OCI-LY1 (cell line): ENCODE data around the gene P2RY10.
"Not testable (repeated sequence)": the region's sequence is repeated elsewhere in the genome, so short reads cannot be mapped to it uniquely, and the experiment has no call there.

ENCODE experiments used
- H2AFZ ChIP-seq: fragments of 200-600 bp; sonication (generic), shearing (Covaris generic); 2 replicates; pipeline ENCODE4 v1.6.0; 2014; ENCODE audit warnings: antibody characterized with exemption, mild to moderate bottlenecking, low read length
- H3F3A ChIP-seq: fragments of 200-600 bp; sonication (generic), shearing (Covaris generic); 2 replicates; pipeline ENCODE4 v1.6.0; 2014; ENCODE audit warnings: mild to moderate bottlenecking, antibody characterized with exemption, low read length, moderate library complexity; ENCODE audit not compliant: insufficient read depth
- H3K27ac ChIP-seq: fragments of 200-600 bp; sonication (generic); 2 replicates; pipeline ENCODE4 v1.5.1; 2014; ENCODE audit warnings: low read length, mixed run types, mild to moderate bottlenecking, low read depth; ENCODE audit not compliant: poor library complexity, severe bottlenecking
- H3K27me3 ChIP-seq: fragments of 200-600 bp; sonication (generic); 2 replicates; pipeline ENCODE4 v1.6.0; 2014; ENCODE audit warnings: antibody characterized with exemption, mild to moderate bottlenecking, low read length, moderate library complexity; ENCODE audit not compliant: insufficient read depth
- H3K36me3 ChIP-seq: fragments of 200-600 bp; sonication (generic); 2 replicates; pipeline ENCODE4 v1.6.1; 2014; ENCODE audit warnings: mild to moderate bottlenecking, antibody characterized with exemption, low read length, moderate library complexity, mixed read lengths; ENCODE audit not compliant: insufficient read depth
- H3K4me1 ChIP-seq: fragments of 200-600 bp; sonication (generic); 2 replicates; pipeline ENCODE4 v1.5.1; 2014; ENCODE audit warnings: mild to moderate bottlenecking, low read length, moderate library complexity; ENCODE audit not compliant: insufficient read depth, severe bottlenecking
- H3K4me2 ChIP-seq: fragments of 200-600 bp; sonication (generic), shearing (Covaris generic); 2 replicates; pipeline ENCODE4 v1.6.1; 2014; ENCODE audit warnings: low read length
- H3K4me3 ChIP-seq: fragments of 200-600 bp; sonication (generic); 2 replicates; pipeline ENCODE4 v1.5.1; 2014; ENCODE audit warnings: low read length, low read depth, mild to moderate bottlenecking, mixed read lengths; ENCODE audit not compliant: poor library complexity, severe bottlenecking
- H3K79me2 ChIP-seq: fragments of 200-600 bp; shearing (Covaris generic); 2 replicates; pipeline ENCODE4 v1.6.1; 2016; ENCODE audit warnings: mixed run types, low read length, mixed read lengths; ENCODE audit not compliant: insufficient read depth
- H3K9ac ChIP-seq: fragments of 200-600 bp; sonication (generic), shearing (Covaris generic); 2 replicates; pipeline ENCODE4 v1.6.1; 2014; ENCODE audit warnings: mild to moderate bottlenecking, low read length, mixed read lengths
- H3K9me2 ChIP-seq: fragments of 200-600 bp; sonication (generic), shearing (Covaris generic); 2 replicates; pipeline ENCODE4 v1.6.1; 2014; ENCODE audit warnings: low read depth, mild to moderate bottlenecking, low read length, mixed read lengths
- H3K9me3 ChIP-seq: fragments of 200-600 bp; shearing (Covaris generic); 2 replicates; pipeline ENCODE4 v1.6.1; 2014; ENCODE audit warnings: low read length, mixed read lengths
- H4K20me1 ChIP-seq: fragments of 200-600 bp; sonication (generic), shearing (Covaris generic); 2 replicates; pipeline ENCODE4 v1.6.0; 2016; ENCODE audit warnings: mild to moderate bottlenecking, low read length; ENCODE audit not compliant: insufficient read depth
- EZH2 ChIP-seq: fragments of 200-600 bp; sonication (generic), shearing (Covaris generic); IDR thresholded peaks from 2 replicates; pipeline ENCODE4 v1.8.0; 2017; ENCODE audit warnings: borderline replicate concordance, mixed run types, mild to moderate bottlenecking, antibody characterized with exemption, low read length, moderate library complexity, mixed read lengths
- TF ChIP-seq, protein P1 (sequence below): fragments of 200-600 bp; sonication (generic), shearing (Covaris generic); IDR thresholded peaks from 2 replicates; pipeline ENCODE4 v1.5.1; 2017; ENCODE audit warnings: mild to moderate bottlenecking, antibody characterized with exemption, low read length, moderate library complexity, mixed read lengths

The P2RY10 gene

DNA sequence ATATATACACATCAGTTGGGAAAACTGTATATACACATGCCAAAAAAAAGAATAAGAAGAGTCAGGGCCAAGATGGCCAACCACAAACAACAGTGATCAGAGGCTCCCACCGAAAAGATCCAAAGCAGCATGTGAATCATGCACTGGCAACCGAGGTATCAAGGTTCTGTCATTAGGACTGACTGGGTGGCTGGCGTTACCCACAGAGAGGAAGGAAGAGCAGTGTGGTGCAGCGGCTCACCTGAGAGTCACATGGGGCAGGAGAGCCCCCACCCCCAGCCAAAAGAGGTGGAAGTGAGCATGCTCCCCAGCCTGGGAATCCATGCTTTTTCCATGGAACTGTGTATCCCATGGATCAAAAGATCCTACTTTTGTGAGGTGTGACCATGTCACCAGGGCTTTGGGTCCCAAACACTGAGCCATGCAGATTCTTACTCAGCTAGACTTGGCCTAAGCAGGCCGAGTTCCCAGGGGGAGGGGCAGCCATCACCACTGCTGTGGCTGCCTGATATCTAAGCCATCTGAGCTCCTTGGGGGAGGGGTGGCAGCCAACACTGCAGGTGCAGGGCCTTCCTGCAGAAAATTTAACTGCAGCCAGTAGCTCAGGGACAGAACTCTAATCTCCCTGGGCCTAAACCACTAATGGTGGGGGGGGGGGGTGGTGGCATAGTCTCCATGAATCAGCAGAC lies 52.8 kb downstream of the P2RY10 start:
- no peaks in the 10 kb centered on the region for H3K9me2 ChIP-seq
- no peaks in the 10 kb centered on the region for H3F3A ChIP-seq
- H3K4me3 ChIP-seq = no peak overlapping the region
- no peak overlapping the region for H3K9ac ChIP-seq
- no peaks in the 10 kb centered on the region for H3K27me3 ChIP-seq
- no peaks in the 10 kb centered on the region for H3K36me3 ChIP-seq
- peak overlapping the region; percentile 61 for H3K27ac ChIP-seq
- TF ChIP-seq EZH2 = no peak
- TF ChIP-seq, protein P1, sequence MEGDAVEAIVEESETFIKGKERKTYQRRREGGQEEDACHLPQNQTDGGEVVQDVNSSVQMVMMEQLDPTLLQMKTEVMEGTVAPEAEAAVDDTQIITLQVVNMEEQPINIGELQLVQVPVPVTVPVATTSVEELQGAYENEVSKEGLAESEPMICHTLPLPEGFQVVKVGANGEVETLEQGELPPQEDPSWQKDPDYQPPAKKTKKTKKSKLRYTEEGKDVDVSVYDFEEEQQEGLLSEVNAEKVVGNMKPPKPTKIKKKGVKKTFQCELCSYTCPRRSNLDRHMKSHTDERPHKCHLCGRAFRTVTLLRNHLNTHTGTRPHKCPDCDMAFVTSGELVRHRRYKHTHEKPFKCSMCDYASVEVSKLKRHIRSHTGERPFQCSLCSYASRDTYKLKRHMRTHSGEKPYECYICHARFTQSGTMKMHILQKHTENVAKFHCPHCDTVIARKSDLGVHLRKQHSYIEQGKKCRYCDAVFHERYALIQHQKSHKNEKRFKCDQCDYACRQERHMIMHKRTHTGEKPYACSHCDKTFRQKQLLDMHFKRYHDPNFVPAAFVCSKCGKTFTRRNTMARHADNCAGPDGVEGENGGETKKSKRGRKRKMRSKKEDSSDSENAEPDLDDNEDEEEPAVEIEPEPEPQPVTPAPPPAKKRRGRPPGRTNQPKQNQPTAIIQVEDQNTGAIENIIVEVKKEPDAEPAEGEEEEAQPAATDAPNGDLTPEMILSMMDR = no peak
- no peak overlapping the region for H2AFZ ChIP-seq
- no peaks in the 10 kb centered on the region for H3K79me2 ChIP-seq
- no peaks in the 10 kb centered on the region for H3K9me3 ChIP-seq
- no peaks in the 10 kb centered on the region for H4K20me1 ChIP-seq
- H3K4me2 ChIP-seq = peak overlapping the region; percentile 43
- peaks cover 20% of the 10 kb centered on the region for H3K4me1 ChIP-seq

DNA sequence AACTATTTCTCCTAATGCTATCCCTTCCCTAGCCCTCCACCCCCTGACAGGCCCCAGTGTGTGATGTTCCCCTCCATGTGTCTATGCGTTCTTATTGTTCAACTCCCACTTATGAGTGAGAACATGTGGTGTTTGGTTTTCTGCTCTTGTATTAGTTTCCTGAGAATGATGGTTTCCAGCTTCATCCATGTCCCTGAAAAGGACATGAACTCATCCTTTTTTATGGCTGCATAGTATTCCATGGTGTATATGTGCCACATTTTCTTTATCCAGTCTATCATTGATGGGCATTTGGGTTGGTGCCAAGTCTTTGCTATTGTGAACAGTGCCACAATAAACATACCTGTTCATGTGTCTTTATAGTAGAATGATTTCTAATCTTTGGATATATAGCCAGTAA lies 62.3 kb downstream of the P2RY10 start:
- not testable (repeated sequence) for H3F3A ChIP-seq, H3K4me2 ChIP-seq, H2AFZ ChIP-seq, H3K79me2 ChIP-seq, H3K9me2 ChIP-seq, H4K20me1 ChIP-seq, H3K36me3 ChIP-seq, H3K4me3 ChIP-seq, H3K9ac ChIP-seq, H3K27ac ChIP-seq, H3K9me3 ChIP-seq, H3K27me3 ChIP-seq, H3K4me1 ChIP-seq
